ENCODE results near the gene FAM167B. TPM values are rescaled to one million over a fixed set of nuclear protein-coding genes. Genes with fewer than 3 reads are reported as not detected.
A peak's percentile ranks its signal among the peaks of the same experiment; 100 is the strongest.

Gene FAM167B
- total RNA-seq: 1 to 10 TPM; 2.6 to 5.4 TPM
- 10 to 100 TPM in 1 of 2 donors, 1 to 10 TPM in 1; 5.9 to 30.5 TPM for polyA plus RNA-seq
- long read RNA-seq, donor 1, partial matches to known transcripts: 0 of 3 reads
- long read RNA-seq, donor 1, other reads (novel, unspliced or antisense): 0 of 3 reads
- long read RNA-seq, donor 2, partial matches to known transcripts: 0 of 1 reads
- long read RNA-seq, donor 2, other reads (novel, unspliced or antisense): 0 of 1 reads
- long read RNA-seq, donor 3, partial matches to known transcripts: 0 of 2 reads
- long read RNA-seq, donor 3, other reads (novel, unspliced or antisense): 0 of 2 reads
- long read RNA-seq, donor 4: 0 reads
- long read RNA-seq, donor 5, transcript FAM167B-201 (2 exons, 936 nt): major isoform, 6 of 6 reads
- long read RNA-seq, donor 5, partial matches to known transcripts: 0 of 6 reads
- long read RNA-seq, donor 5, other reads (novel, unspliced or antisense): 0 of 6 reads

DNA sequence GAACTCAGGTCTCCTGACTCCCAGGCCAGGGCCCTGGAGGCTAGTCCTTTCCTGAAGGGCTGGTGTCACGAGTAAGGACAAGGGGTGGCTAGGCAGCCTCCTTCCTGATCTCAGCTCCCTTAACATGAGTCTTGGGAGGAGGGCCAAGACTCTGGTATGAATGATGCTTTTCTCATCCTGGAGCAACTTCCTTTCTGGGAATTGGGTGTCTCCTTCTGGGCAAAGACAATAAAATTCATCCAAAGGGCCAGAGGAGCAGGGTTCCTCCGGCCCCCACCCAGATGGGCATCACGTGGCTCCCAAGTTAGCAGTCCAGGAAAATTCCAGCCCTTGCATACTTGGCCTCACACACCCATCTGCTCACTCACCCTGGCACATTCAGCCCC is at the start of gene FAM167B:
TSS of gene FAM167B (plus strand) at position 335 of the 386 bp plus-strand sequence. CDS start 200 bp downstream, outside the sequence.
- 45 to 63% methylated on average over 3 of the region's 3 CpGs for WGBS, 2 donors
- Histone ChIP-seq H3K9me3 (ENCODE audit: control insufficient read depth in 4 of 4, insufficient read depth in 3 of 4, low read length in 3 of 4) (no peaks in the 10 kb centered on the region), H3K27ac (ENCODE audit: low read depth in 1 of 2, low read length in 1 of 2) (peak within 1 kb of the TSS; percentile 51 to 79), H3K27me3 (ENCODE audit: control insufficient read depth in 3 of 3, insufficient read depth in 3 of 3, low read length in 2 of 3) (no peaks in the 10 kb centered on the region), H3K36me3 (ENCODE audit: control insufficient read depth in 4 of 4, insufficient read depth in 4 of 4, low read length in 4 of 4) (no peaks in the 10 kb centered on the region), H3K4me1 (ENCODE audit: control insufficient read depth in 5 of 5, insufficient read depth in 5 of 5, low read length in 5 of 5) (peaks cover 0 to 20% (median 0%) of the 10 kb centered on the region in 5 donors), H3K4me3 (peak within 1 kb of the TSS; percentile 5), H3K9ac (ENCODE audit: insufficient read depth in 1 of 2, low read length in 2 of 2) (no peak within 1 kb of the TSS)
- ATAC-seq (ENCODE audit: insufficient read depth, low FRiP score): no peak
- TF ChIP-seq, protein P1, sequence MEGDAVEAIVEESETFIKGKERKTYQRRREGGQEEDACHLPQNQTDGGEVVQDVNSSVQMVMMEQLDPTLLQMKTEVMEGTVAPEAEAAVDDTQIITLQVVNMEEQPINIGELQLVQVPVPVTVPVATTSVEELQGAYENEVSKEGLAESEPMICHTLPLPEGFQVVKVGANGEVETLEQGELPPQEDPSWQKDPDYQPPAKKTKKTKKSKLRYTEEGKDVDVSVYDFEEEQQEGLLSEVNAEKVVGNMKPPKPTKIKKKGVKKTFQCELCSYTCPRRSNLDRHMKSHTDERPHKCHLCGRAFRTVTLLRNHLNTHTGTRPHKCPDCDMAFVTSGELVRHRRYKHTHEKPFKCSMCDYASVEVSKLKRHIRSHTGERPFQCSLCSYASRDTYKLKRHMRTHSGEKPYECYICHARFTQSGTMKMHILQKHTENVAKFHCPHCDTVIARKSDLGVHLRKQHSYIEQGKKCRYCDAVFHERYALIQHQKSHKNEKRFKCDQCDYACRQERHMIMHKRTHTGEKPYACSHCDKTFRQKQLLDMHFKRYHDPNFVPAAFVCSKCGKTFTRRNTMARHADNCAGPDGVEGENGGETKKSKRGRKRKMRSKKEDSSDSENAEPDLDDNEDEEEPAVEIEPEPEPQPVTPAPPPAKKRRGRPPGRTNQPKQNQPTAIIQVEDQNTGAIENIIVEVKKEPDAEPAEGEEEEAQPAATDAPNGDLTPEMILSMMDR (IDR thresholded peaks at IDR 0.05; ENCODE audit: control extremely low read depth, extremely low read depth): no peak
- DNase-seq: peak in 2 of 3 donors; percentile 40 to 69

GRCh38 chr1:32197837-32198236 is 49.2 kb upstream of the FAM167B start:
- TF ChIP-seq, protein P1 (IDR thresholded peaks at IDR 0.05; ENCODE audit: control extremely low read depth, extremely low read depth): no peak
- no peaks in the 10 kb centered on the region for H3K9me3 ChIP-seq (ENCODE audit: control insufficient read depth in 4 of 4, insufficient read depth in 3 of 4, low read length in 3 of 4)
- H3K36me3 ChIP-seq (ENCODE audit: control insufficient read depth in 4 of 4, insufficient read depth in 4 of 4, low read length in 4 of 4): peaks cover 22 to 35% (median 24%) of the 10 kb centered on the region in 4 donors
- no peak overlapping the region for H3K4me3 ChIP-seq
- WGBS, 2 donors: 81 to 87% methylated on average over 6 of the region's 6 CpGs
- H3K27ac ChIP-seq (ENCODE audit: low read depth in 1 of 2, low read length in 1 of 2): no peak overlapping the region
- ATAC-seq (ENCODE audit: insufficient read depth, low FRiP score) (no peak), DNase-seq (no peak)
- peaks cover 5 to 20% (median 8%) of the 10 kb centered on the region in 5 donors for H3K4me1 ChIP-seq (ENCODE audit: control insufficient read depth in 5 of 5, insufficient read depth in 5 of 5, low read length in 5 of 5)
- no peaks in the 10 kb centered on the region for H3K27me3 ChIP-seq (ENCODE audit: control insufficient read depth in 3 of 3, insufficient read depth in 3 of 3, low read length in 2 of 3)
- no peak overlapping the region for H3K9ac ChIP-seq (ENCODE audit: insufficient read depth in 1 of 2, low read length in 2 of 2)

- Histone ChIP-seq H3K9me3 (ENCODE audit: control insufficient read depth in 4 of 4, insufficient read depth in 3 of 4, low read length in 3 of 4) (no peaks in the 10 kb centered on the region), H3K4me1 (ENCODE audit: control insufficient read depth in 5 of 5, insufficient read depth in 5 of 5, low read length in 5 of 5) (peaks cover 5 to 20% (median 8%) of the 10 kb centered on the region in 5 donors), H3K4me3 (no peak overlapping the region), H3K27ac (ENCODE audit: low read depth in 1 of 2, low read length in 1 of 2) (peak overlapping the region in 1 of 2 donors; percentile 16), H3K27me3 (ENCODE audit: control insufficient read depth in 3 of 3, insufficient read depth in 3 of 3, low read length in 2 of 3) (no peaks in the 10 kb centered on the region), H3K36me3 (ENCODE audit: control insufficient read depth in 4 of 4, insufficient read depth in 4 of 4, low read length in 4 of 4) (peaks cover 18 to 30% (median 21%) of the 10 kb centered on the region in 4 donors), H3K9ac (ENCODE audit: insufficient read depth in 1 of 2, low read length in 2 of 2) (no peak overlapping the region)
- ATAC-seq (ENCODE audit: insufficient read depth, low FRiP score): no peak
- TF ChIP-seq, protein P1 (IDR thresholded peaks at IDR 0.05; ENCODE audit: control extremely low read depth, extremely low read depth): no peak
- 87 to 89% methylated on average over 3 of the region's 3 CpGs for WGBS, 2 donors
- DNase-seq: no peak
Measured at GRCh38 chr1:32198237-32199042, 48.6 kb upstream of the FAM167B start.

Measured in lung (tissue), 16 donors.